ENCODE results near the gene MYMX. TPM values are rescaled to one million over a fixed set of nuclear protein-coding genes. Genes with fewer than 3 reads are reported as not detected.

The MYMX gene
- total and polyA plus RNA-seq, 2 of the 13 experiments (the other 11 are each of a cell fraction or from before 2014, with no cell fraction given) = not detected

- no peak for TF ChIP-seq ATF3 (CRISPR knock-in tag; IDR thresholded peaks at IDR 0.05)
- TF ChIP-seq IKZF4 (CRISPR knock-in tag; IDR thresholded peaks at IDR 0.05; ENCODE audit: borderline replicate concordance, low read depth, not compliant biosample characterization) = peak; percentile 86
- peak; percentile 71; the same call in 1 of the 2 replicates for TF ChIP-seq ESRRA (CRISPR knock-in tag; IDR thresholded peaks at IDR 0.05; ENCODE audit: low read depth)
- TF ChIP-seq SYNCRIP (IDR thresholded peaks at IDR 0.05; ENCODE audit: insufficient read depth, low read depth, low read length) = no peak
- peak; percentile 45; the same call in 1 of the 2 replicates for TF ChIP-seq HNF4A (CRISPR knock-in tag; IDR thresholded peaks at IDR 0.05)
- no peak for TF ChIP-seq SP1 (IDR thresholded peaks at IDR 0.05)
- no peak; the same call in 1 of the 2 replicates for TF ChIP-seq SP1 (CRISPR knock-in tag; IDR thresholded peaks at IDR 0.05)
- TF ChIP-seq ZMAT5 (CRISPR knock-in tag; IDR thresholded peaks at IDR 0.05; ENCODE audit: borderline replicate concordance, low read depth) = no peak
- TF ChIP-seq ZNF83 (CRISPR knock-in tag; IDR thresholded peaks at IDR 0.05; ENCODE audit: borderline replicate concordance) = no peak; the same call in 1 of the 2 replicates
- TF ChIP-seq ZHX2 (IDR thresholded peaks at IDR 0.05; ENCODE audit: low read depth) = no peak
- no peak for TF ChIP-seq ZHX2 (CRISPR knock-in tag; IDR thresholded peaks at IDR 0.05; ENCODE audit: borderline replicate concordance)
- TF ChIP-seq THYN1 (CRISPR knock-in tag; IDR thresholded peaks at IDR 0.05; ENCODE audit: borderline replicate concordance, low read depth) = 0 out of 2 replicates have a peak, but pooled peaks have one; percentile 43
- TF ChIP-seq CBFB (CRISPR knock-in tag; IDR thresholded peaks at IDR 0.05) = peak; percentile 62; the same call in 1 of the 2 replicates
- 0 out of 2 replicates have a peak, but pooled peaks have one; percentile 49 for TF ChIP-seq ZNF879 (CRISPR knock-in tag; IDR thresholded peaks at IDR 0.05)
- TF ChIP-seq ZSCAN22 (CRISPR knock-in tag; IDR thresholded peaks at IDR 0.05) = no peak
- TF ChIP-seq ZNF670 (CRISPR knock-in tag; IDR thresholded peaks at IDR 0.05; ENCODE audit: borderline replicate concordance) = peak; percentile 84
- no peak for TF ChIP-seq ZNF7 (CRISPR knock-in tag; IDR thresholded peaks at IDR 0.05)
- no peak for TF ChIP-seq SRF (IDR thresholded peaks at IDR 0.05; ENCODE audit: low read depth, low read length)
- TF ChIP-seq RARA (CRISPR knock-in tag; IDR thresholded peaks at IDR 0.05) = peak; percentile 43
- no peak for TF ChIP-seq TBP (CRISPR knock-in tag; IDR thresholded peaks at IDR 0.05)
- peak; percentile 24; the same call in 1 of the 2 replicates for TF ChIP-seq HHEX (CRISPR knock-in tag; IDR thresholded peaks at IDR 0.05)
Measured at GRCh38 chr6:44257025-44257752, 40.5 kb downstream of the MYMX start, which contains the start of gene SLC35B2 (continued).
